ENCODE measurements around the gene UBR1.
"Not testable (repeated sequence)": the region's sequence is repeated elsewhere in the genome, so short reads cannot be mapped to it uniquely, and the experiment has no call there.

Gene UBR1

DNA sequence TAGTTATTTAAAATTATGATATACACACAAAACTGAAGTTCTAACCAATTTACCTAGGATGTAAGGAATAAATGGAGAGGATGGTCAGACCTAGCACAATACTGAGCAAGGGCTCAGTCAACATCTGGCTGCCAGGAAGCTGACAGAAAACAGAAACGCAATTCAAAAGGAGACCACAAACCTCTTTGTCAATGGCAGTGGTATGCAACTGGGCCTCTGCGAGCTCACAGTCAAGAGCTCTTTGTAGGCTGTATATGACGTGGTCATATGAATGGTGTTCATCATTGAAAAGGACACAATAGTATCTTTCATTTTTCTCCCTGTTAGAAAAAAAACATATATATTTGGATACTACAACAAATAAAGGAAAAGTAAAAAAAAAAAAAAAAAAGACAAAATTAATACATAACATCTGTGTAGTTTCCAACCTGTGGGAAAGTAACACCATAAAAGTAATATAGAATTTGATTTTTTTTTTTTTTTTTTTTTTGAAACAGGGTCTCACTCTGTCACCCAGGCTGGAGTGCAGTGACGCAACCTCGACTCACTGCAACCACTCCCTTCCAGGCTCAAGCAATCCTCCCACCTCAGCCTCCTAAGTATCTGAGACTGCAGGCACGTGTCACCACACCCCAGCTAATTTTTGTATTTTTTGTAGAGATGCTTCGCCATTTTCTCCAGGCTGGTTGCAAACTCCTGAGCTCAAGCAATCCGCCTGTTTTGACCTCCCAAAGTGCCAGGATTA is 37.9 kb downstream of the UBR1 start:
- DNase-seq (ENCODE audit: insufficient read length, low spot score) (no peak), FAIRE-seq (no peak)

DNA sequence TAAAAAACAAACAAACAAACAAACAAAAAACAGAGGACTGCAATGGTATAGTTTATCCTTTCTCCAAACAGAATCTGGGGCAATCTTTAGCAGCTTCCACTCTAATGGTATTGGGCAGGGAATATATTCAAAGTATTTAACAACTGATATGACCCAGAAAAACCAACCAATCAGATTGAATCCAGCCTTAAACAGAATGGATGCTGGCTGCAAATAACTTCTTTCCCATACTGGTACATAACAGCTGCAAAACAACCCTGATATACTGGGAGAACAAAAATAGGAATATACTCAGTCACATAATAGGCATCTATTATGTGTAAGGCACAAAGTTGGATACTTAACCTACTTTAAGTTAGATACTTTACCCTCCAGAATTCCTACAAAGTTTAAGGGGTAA is 49.1 kb downstream of the UBR1 start:
- DNase-seq (ENCODE audit: insufficient read length, low spot score) (no peak), FAIRE-seq (no peak)

DNA sequence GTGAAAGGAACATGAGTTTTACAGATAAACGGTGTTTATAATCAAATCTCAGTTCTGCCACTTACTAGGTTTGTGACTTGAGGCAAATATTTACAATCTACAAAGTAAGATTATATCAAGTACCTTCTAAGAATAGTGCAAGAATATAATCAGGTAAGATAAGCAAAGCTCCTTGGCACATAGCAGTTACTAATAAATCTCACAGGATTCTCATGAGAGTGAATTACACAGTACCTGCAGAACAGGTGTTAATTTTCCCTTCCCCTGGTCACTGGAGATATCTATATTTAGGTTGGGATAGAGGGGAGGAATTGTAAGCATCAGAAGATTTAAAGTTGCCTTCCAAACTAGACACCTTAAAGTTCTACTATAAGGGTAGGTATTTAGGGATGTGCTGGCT is 53.0 kb downstream of the UBR1 start:
- no peak for DNase-seq (ENCODE audit: insufficient read length, low spot score)
- FAIRE-seq: no peak

DNA sequence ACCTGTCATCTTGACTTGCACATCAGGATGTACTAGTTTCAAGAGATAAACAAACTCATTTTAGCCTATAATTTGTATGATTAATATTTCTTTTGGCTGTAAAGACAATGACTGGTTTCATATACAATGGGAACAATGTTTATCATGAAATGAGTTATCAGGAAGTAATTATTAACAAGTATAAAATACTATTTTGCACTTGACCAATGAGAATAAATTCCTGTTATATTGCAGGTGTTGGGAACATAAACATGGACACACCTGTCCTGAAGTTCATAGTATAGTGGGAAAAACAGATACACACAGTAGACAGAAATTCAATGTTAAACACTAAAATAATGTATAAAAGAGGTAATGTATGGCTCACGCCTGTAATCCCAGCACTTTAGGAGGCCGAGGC is 56.9 kb downstream of the UBR1 start:
- FAIRE-seq (no peak), DNase-seq (ENCODE audit: insufficient read length, low spot score) (no peak)

DNA sequence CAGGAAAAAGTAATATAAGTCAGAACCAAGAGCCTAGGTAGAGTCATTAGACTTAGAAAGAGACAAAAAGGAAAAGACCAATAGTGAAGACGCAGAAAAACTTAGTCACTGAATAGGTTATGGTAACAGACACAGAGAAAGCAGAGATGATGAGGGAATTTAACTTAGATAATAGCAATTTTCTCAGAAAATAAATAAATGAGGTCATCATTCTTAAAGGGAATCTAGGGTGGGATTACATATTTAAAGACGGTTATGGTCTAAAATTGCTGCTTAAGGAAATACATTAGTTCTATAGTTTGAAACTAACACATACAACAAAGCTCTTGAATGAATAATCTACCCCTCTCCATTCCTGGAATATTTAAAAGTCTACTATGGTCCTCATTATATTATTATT is 59.4 kb downstream of the UBR1 start:
- DNase-seq (ENCODE audit: insufficient read length, low spot score) (no peak), FAIRE-seq (no peak)

DNA sequence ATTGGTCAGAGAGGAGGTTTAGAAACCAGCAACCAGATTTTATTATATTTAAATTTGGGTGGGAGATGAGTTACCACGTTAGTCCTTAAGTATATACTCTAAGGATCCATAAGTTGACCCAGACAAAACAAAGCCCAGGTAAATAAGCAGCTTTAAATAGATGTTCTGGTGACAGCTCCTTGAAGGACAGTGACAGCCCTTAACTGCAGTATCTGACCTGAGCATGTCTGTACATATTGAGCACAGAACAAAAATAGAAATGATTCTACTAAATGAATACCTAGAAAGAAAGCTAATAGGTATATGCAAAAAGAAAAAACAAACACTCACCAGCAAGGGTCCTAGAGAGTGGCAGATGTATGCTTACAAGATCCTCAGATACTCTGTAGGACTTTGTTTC is 63.0 kb downstream of the UBR1 start:
- FAIRE-seq (no peak), DNase-seq (ENCODE audit: insufficient read length, low spot score) (no peak)

DNA sequence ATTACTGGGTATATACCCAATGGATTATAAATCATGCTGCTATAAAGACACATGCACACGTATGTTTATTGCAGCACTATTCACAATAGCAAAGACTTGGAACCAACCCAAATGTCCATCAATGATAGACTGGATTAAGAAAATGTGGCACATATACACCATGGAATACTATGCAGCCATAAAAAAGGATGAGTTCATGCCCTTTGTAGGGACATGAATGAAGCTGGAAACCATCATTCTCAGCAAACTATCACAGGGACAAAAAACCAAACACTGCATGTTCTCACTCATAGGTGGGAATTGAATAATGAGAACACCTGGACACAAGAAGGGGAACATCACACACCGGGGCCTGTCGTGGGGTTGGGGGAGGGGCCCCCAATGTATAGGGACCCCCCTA is 64.8 kb downstream of the UBR1 start:
- not testable (repeated sequence) for FAIRE-seq; DNase-seq (ENCODE audit: insufficient read length, low spot score)

DNA sequence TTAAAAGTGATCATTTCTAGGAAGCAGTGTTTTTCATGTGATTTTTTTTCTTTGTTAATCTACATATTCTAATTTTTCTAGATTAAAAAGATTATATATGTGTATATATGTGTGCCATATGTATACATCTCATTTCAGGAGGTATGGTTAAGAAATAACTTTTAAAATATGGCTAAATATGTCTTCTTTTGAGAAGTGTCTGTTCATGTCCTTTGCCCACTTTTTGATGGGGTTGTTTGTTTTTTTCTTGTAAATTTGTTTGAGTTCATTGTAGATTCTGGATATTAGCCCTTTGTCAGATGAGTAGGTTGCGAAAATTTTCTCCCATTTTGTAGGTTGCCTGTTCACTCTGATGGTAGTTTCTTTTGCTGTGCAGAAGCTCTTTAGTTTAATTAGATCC is 70.6 kb downstream of the UBR1 start:
- DNase-seq (ENCODE audit: insufficient read length, low spot score); FAIRE-seq: not testable (repeated sequence)

DNA sequence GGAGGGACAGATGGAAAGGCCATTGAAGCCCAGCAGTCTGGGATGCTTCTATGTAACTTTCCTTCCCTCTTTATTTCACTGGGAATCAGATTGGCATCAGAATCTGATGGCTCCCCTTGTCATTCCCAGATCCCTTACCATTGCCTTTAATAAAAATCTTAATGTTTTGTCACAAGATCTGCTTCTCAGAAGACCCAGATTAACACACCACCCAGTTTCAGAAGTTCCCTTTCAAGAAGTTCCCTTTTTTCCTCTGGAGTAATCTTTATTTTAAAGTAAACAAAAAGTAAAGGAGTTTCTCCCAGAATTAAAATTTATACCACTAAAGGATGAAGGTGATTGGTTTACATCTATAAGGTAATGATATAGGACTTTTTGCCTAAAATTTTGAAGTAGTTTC is 76.4 kb downstream of the UBR1 start:
- no peak for FAIRE-seq
- no peak for DNase-seq (ENCODE audit: insufficient read length, low spot score)

DNA sequence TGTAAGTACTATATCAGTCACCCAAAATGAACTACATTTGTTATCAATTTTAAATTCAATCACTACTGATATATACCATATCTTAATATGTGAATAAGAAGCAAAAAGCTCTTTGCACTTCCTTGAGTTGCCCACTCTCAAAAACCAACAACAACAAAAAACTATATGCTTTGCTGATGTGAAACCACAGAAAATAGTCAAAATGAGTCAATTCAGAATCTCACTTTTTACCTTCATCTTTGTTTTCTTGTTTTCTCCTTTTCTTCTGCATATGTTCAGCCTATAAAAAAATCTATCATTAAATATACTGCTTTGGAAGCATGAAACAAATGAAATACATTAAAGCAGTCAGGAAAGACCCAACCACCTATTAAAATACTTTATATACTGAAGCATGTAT is 80.7 kb downstream of the UBR1 start:
- no peak for FAIRE-seq
- DNase-seq (ENCODE audit: insufficient read length, low spot score): no peak

DNA sequence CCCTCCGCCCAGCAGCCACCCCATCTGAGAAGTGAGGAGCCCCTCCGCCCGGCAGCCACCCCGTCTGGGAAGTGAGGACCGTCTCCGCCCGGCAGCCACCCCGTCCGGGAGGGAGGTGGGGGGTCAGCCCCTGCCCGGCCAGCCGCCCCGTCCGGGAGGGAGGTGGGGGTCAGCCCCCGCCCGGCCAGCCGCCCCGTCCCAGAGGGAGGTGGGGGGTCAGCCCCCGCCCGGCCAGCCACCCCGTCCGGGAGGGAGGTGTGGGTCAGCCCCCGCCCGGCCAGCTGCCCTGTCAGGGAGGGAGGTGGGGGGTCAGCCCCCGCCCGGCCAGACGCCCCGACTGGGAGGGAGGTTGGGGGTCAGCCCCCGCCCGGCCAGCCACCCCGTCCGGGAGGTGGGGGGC is 91.2 kb downstream of the UBR1 start:
- DNase-seq (ENCODE audit: insufficient read length, low spot score); FAIRE-seq: not testable (repeated sequence)

DNA sequence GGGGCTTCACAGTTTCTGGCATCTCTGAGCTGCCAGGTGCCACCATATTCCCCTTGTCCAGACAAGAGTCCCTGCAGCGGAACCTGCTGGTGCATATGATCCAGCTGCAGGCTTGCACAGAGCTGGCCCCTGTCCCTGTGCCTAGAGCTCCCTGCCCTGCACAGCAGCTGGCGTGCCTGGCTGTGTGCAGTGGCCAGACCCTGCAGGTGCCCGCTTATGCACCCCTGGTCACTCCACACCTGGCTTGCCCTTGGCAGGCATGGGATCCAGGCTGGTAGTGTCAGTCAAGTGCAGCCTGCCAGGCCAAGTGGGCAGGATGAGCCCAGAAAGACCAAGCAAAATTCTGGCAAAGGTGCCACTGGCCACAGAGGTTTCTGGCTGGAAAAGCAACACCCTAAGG is 96.6 kb downstream of the UBR1 start:
- DNase-seq (ENCODE audit: insufficient read length, low spot score) (no peak), FAIRE-seq (no peak)

DNA sequence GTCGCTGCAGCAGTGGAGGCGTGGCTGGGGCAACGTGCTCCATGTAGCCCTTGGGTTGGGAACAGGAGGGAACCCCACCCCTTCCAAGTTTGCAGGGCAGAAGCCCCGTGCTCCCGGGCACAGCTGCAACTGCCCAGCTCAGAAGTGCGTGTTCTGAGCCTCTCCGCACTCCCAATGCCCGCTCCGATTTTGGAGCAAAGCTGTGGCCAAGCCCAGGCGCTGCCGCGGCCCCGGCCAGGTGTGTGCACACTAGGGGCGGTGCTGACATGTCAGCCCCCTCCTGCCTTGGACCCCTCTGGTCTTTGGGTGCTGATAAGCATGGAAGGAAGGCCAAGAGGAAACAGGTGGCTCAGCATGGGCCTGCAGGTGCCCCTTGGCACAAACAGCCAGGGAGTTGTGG is 97.7 kb downstream of the UBR1 start:
- FAIRE-seq: no peak

DNA sequence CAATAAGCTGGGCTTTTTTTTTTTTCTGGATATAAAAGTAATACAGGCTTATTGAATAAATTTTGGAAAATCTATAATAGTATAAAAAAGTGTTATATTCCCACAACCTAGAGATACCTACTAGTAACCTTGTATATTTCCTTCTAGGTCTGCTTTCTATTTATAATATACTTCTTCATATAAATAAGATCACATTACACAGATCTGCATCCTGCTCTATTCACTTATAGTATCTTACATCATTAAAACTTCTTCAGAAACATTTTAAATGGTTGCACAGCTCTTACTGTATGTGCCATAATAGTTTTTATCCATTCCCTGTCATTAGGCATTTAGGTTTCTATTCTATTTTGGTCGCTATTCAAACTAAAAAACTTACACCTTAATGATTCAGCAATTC is 98.3 kb downstream of the UBR1 start:
- no peak for FAIRE-seq
- no peak for DNase-seq (ENCODE audit: insufficient read length, low spot score)

More for the DNA sequence above, 97.7 kb downstream of the UBR1 start:
- DNase-seq (ENCODE audit: insufficient read length, low spot score): no peak

DNA sequence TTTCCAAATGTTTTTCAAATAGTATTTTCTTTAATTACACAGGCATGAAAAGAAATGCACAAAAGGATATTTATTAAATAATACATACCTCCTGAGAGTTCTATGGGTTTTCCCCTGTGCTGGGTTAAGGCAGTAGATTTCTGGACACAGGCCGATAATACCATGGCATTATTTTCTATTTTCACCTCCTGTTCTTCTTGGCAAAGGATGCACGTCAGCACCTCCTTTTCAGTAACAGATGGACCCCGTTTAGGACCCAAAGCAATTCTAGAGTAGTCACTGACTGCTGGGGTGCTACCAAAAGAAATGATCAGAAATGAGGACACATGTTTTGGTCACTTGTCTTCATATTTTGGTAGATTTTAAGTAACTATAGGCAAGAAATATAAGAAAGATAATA is 98.8 kb downstream of the UBR1 start:
- DNase-seq (ENCODE audit: insufficient read length, low spot score) (no peak), FAIRE-seq (no peak)

DNA sequence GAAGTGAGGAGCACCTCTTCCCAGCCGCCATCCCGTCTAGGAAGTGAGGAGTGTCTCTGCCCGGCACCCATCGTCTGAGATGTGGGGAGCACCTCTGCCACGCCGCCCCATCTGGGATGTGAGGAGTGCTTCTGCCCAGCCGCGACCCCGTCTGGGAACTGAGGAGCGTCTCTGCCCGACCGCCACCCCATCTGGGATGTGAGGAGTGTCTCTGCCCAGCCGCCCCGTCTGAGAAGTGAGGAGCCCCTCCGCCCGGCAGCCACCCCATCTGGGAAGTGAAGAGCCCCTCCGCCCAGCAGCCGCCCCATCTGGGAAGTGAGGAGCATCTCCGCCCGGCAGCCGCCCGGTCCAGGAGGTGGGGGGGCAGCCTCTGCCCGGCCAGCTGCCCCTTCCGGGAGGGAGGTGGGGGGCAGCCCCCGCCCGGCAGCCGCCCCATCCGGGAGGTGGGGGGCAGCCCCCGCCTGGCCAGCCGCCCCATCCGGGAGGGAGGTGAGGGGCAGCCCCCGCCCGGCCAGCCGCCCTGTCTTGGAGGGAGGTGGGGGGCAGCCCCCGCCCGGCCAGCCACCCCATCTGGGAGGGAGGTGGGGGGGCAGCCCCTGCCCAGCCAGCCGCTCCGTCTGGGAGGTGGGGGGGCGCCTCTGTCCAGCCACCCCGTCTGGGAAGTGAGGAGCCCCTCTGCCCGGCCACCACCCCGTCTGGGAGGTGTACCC is 100.8 kb downstream of the UBR1 start:
- not testable (repeated sequence) for FAIRE-seq; DNase-seq (ENCODE audit: insufficient read length, low spot score)

DNA sequence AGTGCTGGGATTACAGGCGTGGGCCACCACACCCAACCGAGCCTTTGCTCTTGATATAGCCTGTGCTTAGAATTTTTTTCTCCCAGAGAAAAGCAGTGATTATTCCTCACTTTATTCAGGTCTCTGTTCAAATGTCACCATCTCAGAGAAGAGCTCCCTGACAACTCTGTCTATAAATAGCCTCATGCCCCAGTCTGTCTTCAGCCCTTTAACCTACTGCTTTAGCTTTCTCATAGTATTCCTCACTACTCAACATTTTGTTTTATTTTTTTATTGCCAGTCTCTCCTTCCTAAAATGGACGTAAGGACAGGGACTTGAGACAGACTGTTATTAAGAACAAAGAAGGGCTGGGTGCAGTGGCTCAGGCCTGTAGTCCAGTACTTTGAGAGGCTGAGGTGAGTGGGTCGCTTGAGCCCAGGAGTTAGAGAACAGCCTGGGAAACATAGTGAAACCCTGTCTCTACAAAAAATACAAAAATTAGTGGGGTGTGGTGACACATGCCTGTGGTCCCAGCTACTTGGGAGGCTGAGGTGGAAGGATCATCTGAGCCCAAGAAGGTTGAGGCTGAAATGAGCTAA is 106.5 kb downstream of the UBR1 start:
- DNase-seq (ENCODE audit: insufficient read length, low spot score): no peak
- no peak for FAIRE-seq

DNA sequence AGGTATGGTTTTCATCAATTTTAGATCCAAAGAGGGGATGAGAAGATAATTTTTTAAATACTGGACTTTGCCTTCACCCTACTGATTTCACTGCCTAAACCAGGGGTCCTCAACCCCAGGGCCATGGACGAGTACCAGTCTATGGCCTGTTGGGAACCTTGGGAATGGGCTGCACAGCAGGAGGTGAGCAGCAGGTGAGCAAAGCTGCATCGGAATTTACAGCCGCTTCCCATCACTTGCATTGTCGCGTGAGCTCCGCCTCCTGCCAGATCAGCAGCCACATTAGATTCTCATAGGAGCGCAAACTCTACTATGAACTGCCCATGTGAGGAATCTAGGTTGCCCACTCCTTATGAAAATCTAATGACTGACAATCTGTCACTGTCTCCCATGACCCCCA is 109.0 kb downstream of the UBR1 start:
- no peak for DNase-seq (ENCODE audit: insufficient read length, low spot score)
- no peak for FAIRE-seq

DNA sequence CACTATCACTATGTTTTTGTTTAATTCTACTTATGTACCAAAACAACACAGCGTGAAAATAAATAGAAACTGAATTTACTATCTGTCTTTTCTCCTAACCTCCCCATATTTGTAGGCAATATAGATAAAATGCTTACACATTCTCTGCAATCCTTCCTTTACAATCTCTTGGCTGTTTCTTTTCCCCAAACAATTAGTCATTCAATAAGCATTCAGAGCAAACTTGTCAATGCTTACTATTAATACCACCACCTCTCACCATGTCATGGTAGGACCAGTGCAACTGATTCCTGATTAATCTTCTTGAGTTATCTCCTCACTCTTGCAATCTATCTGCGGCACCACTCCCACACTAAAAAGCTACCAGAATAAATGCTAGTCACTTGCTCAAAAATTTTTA is 111.3 kb downstream of the UBR1 start:
- FAIRE-seq (no peak), DNase-seq (ENCODE audit: insufficient read length, low spot score) (no peak)

DNA sequence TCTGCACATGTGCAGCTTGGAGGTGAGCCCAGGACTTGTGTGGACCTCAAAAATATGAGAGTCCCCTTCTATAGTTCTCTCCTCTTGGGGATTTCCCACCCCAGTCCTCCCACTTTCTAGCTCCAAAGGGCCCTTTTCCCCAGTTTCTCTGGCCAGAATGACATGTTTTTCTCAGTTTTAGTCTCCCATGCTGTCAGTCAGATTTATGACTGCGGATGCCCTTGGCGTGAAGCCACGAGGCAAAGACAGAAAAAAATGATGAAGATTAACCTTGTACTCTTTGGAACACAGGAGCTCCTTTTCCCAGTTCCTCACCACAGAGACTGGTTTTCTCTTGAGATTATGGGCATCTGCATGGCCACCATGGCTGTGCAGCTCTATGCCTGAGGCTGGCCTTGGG is 113.2 kb downstream of the UBR1 start:
- FAIRE-seq (no peak), DNase-seq (ENCODE audit: insufficient read length, low spot score) (no peak)

DNA sequence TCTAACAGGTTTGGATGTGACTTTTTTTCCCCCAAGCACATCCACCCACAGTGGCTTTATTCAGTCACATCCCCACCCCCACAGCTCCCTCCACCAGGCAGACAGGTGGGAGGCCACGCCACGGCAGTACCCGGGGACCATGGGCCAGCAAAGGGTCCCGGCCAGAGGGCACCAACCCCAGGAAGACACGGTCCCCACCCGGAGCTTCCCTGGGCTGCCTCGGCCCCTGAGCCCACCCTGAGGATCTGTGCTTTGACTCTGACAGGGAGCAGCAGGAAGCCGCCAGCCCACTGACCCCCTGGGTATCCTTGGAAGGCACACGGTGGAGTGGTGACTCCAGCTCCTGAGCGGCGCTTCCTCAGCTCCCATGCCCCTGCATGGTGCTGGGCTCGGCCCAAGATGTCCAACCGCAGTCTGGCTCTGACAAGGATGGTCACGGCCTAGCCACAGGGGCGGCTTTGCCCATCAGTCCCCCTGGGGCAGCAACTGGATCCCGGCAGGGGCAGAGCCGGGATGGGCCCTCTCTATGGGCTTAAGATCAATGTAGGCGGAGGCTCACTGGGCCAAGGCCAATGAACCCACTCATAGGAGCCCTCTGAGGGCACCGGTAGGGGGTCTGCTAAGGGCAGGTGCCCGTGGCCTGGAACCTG is 119.0 kb downstream of the UBR1 start:
- no peak for DNase-seq (ENCODE audit: insufficient read length, low spot score)
- FAIRE-seq: no peak

Data from HTR-8/SVneo (cell line).